ENCODE data around the gene ZBTB2.
"Not testable (repeated sequence)": the region's sequence is repeated elsewhere in the genome, so short reads cannot be mapped to it uniquely, and the experiment has no call there.

ZBTB2 gene

DNA sequence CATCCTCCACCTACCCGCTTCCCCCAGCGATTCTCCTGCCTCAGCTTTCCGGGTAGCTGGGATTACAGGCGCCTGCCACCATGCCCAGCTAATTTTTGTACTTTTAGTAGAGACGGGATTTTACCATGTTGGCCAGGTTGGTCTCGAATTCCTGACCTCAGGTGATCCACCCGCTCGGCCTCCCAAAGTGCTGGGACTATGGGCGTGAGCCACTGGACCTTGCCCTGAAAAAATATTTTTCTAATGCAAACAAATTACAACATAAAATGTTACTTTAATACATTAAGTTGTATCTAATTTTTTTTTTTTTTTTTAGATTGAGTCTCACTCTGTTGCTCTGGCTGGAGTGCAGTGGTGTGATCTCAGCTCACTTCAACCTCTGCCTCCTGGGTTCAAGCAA lies 8.7 kb downstream of the ZBTB2 start:
- not testable (repeated sequence) for H3K9me3 ChIP-seq (ENCODE audit: control insufficient read depth, low read length); H3K9ac ChIP-seq (ENCODE audit: low read length); H3K36me3 ChIP-seq (ENCODE audit: control insufficient read depth, insufficient read depth, low read length, severe bottlenecking); H3K27me3 ChIP-seq (replicated peaks; ENCODE audit: control insufficient read depth, insufficient read depth, low read length); DNase-seq (ENCODE audit: low read depth); H3K4me3 ChIP-seq (ENCODE audit: low read length)
- peaks cover 18% of the 10 kb centered on the region for H3K4me1 ChIP-seq (ENCODE audit: control insufficient read depth, insufficient read depth, low read length)

DNA sequence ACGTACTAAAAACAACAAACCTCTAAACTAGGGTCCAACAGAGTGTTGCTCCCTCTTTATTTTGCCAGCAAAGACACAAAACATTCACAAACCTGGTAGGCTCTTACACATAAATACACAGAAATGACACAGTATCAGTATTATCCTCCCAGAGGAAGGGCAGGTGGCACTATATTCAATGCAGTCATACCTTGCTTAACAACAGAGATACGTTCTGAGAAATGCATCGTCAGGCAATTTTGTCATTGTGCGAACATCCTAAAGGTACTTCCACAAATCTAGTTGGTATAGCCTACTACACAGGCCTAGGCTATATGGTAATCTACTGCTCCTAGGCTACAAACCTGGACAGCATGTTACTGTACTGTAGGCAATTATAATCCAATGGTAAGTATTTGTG lies 9.6 kb downstream of the ZBTB2 start:
- no peak for DNase-seq (ENCODE audit: low read depth)

DNA sequence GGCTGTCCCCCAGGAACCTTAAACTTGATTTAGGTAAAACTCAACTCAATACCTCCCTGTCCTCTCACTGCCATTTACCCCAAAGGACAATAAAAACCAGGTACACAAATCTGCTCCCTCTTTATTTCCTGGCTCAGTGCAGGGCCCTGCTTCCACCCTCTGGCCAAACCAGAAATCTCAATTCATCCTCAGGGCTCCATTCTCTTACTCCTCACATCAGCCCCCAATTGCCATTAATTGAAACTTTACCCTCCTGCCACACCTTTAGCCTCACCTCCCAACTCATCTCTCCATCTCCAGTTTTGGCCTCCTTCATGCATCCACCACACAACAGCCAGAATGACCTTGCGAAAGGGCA lies 10.5 kb downstream of the ZBTB2 start:
- peaks cover 12% of the 10 kb centered on the region for H3K4me1 ChIP-seq (ENCODE audit: control insufficient read depth, insufficient read depth, low read length)
- H3K36me3 ChIP-seq (ENCODE audit: control insufficient read depth, insufficient read depth, low read length, severe bottlenecking) = no peaks in the 10 kb centered on the region
- no peaks in the 10 kb centered on the region for H3K9me3 ChIP-seq (ENCODE audit: control insufficient read depth, low read length)
- H3K9ac ChIP-seq (ENCODE audit: low read length) = peak overlapping the region; percentile 54
- peak overlapping the region; percentile 62 for H3K4me3 ChIP-seq (ENCODE audit: low read length)
- no peaks in the 10 kb centered on the region for H3K27me3 ChIP-seq (replicated peaks; ENCODE audit: control insufficient read depth, insufficient read depth, low read length)
- DNase-seq (ENCODE audit: low read depth) = no peak

More for the DNA sequence above, 9.6 kb downstream of the ZBTB2 start:
- Histone ChIP-seq H3K27me3 (replicated peaks; ENCODE audit: control insufficient read depth, insufficient read depth, low read length) (no peaks in the 10 kb centered on the region), H3K4me1 (ENCODE audit: control insufficient read depth, insufficient read depth, low read length) (peaks cover 12% of the 10 kb centered on the region), H3K9ac (ENCODE audit: low read length) (no peak overlapping the region), H3K4me3 (ENCODE audit: low read length) (no peak overlapping the region), H3K9me3 (ENCODE audit: control insufficient read depth, low read length) (no peaks in the 10 kb centered on the region), H3K36me3 (ENCODE audit: control insufficient read depth, insufficient read depth, low read length, severe bottlenecking) (no peaks in the 10 kb centered on the region)

DNA sequence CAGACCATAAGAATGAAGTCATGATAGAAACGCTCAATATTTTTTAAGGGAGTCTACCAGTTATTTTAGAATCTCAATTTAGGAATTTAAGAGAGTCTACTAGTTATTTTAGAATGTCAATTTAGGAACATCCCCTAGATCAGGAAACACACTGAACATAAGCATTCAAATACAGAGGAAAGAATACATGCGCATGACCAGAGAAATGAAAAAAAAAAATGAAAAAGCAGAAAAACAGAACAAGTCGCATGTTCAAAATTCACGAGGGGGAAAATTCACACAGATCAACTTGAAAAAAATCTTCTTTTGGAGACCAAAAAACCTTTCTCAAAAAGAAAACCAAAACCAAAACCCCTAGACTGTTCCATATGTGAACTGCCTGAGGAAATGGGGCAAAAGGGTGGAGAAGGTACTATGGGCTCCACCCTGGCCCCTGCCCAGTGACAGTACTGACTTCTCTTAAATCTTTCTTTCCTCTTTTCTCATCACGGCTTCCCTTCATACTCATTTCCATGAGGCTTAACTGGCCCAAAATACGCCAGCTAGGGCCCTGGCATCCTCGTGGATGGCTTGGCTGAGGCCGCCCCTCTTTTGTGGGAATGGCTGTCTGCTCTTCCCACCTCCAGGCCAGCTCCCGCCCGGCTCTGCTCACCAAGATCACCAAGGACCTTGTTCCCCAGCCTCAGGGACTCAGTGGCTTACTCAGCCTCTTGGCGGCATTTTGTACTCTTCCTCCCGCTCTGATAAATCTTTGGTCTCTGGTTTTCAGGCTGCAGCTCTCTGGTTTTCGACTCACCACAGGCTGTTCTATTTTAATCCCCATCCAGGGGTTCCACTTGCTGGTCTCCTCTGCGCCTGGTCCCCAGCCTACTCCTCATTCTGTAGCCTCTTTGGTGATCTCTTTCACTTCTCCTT lies 11.2 kb downstream of the ZBTB2 start:
- Histone ChIP-seq H3K27me3 (replicated peaks; ENCODE audit: control insufficient read depth, insufficient read depth, low read length) (no peaks in the 10 kb centered on the region), H3K4me3 (ENCODE audit: low read length) (peak overlapping the region; percentile 62), H3K9me3 (ENCODE audit: control insufficient read depth, low read length) (no peaks in the 10 kb centered on the region), H3K4me1 (ENCODE audit: control insufficient read depth, insufficient read depth, low read length) (peaks cover 12% of the 10 kb centered on the region), H3K9ac (ENCODE audit: low read length) (peak overlapping the region; percentile 54), H3K36me3 (ENCODE audit: control insufficient read depth, insufficient read depth, low read length, severe bottlenecking) (no peaks in the 10 kb centered on the region)
- no peak for DNase-seq (ENCODE audit: low read depth)

DNA sequence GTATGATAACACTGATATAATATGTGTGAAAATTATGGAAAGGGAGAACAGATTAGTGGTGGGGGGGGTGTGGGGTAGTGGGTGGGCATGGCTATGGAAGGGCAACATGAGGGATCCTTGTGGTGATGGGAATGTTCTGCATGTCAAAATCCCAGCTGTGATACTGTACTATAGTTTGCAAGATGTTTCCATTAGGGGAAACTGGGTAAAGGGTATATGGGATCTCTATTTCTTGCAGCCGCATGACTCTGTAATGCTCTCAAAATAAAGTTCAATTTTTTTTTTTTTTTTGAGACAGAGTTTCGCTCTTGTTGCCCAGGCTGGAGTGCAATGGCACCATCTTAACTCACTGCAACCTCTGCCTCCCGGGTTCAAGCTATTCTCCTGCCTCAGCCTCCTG lies 14.3 kb downstream of the ZBTB2 start:
- H3K4me3 ChIP-seq (ENCODE audit: low read length) = no peak overlapping the region
- no peak overlapping the region for H3K9ac ChIP-seq (ENCODE audit: low read length)
- H3K36me3 ChIP-seq (ENCODE audit: control insufficient read depth, insufficient read depth, low read length, severe bottlenecking) = no peaks in the 10 kb centered on the region
- no peak for DNase-seq (ENCODE audit: low read depth)
- no peaks in the 10 kb centered on the region for H3K27me3 ChIP-seq (replicated peaks; ENCODE audit: control insufficient read depth, insufficient read depth, low read length)
- H3K4me1 ChIP-seq (ENCODE audit: control insufficient read depth, insufficient read depth, low read length) = peaks cover 19% of the 10 kb centered on the region
- H3K9me3 ChIP-seq (ENCODE audit: control insufficient read depth, low read length) = no peaks in the 10 kb centered on the region

DNA sequence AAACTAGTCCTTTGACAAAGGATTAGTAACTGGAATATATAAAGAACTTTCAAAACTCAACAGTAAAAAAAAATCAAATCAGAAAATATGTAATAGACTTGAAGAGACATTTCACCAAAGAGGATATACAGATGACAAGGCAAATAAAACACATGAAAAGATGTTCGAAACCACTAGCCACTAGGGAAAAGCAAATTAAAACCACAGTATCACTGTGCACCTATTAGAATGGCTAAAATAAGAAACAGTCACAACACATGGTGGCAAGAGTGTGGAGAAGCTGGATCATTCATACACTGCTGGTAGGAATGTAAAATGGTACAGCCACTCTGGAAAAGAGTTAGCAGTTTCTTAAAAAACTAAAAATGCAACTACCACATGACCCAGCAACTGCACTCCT lies 14.9 kb downstream of the ZBTB2 start:
- Histone ChIP-seq H3K9me3 (ENCODE audit: control insufficient read depth, low read length) (no peaks in the 10 kb centered on the region), H3K4me1 (ENCODE audit: control insufficient read depth, insufficient read depth, low read length) (peaks cover 19% of the 10 kb centered on the region), H3K27me3 (replicated peaks; ENCODE audit: control insufficient read depth, insufficient read depth, low read length) (no peaks in the 10 kb centered on the region), H3K9ac (ENCODE audit: low read length) (no peak overlapping the region), H3K36me3 (ENCODE audit: control insufficient read depth, insufficient read depth, low read length, severe bottlenecking) (peaks cover 6% of the 10 kb centered on the region), H3K4me3 (ENCODE audit: low read length) (no peak overlapping the region)
- no peak for DNase-seq (ENCODE audit: low read depth)

DNA sequence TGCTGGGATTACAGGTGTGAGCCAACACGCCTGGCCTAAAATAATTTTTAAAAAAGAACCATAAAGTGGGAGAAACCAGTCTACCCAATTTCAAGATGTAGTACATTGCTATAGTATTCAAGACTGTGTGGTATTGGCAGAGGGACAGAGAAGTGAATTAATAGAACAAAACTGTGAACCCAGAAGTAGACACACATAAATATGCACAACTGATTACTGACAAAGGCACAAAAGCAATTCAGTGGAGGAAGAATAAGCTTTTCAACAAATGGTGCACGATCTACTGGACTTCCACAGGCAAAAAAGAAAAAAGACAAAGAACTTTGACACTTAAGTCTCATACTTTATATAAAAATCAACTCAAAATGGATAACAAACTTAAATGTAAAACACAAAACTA lies 15.5 kb downstream of the ZBTB2 start:
- H3K9me3 ChIP-seq (ENCODE audit: control insufficient read depth, low read length) = no peaks in the 10 kb centered on the region
- no peak for DNase-seq (ENCODE audit: low read depth)
- H3K9ac ChIP-seq (ENCODE audit: low read length) = no peak overlapping the region
- peaks cover 12% of the 10 kb centered on the region for H3K36me3 ChIP-seq (ENCODE audit: control insufficient read depth, insufficient read depth, low read length, severe bottlenecking)
- H3K4me3 ChIP-seq (ENCODE audit: low read length) = no peak overlapping the region
- H3K27me3 ChIP-seq (replicated peaks; ENCODE audit: control insufficient read depth, insufficient read depth, low read length) = no peaks in the 10 kb centered on the region
- H3K4me1 ChIP-seq (ENCODE audit: control insufficient read depth, insufficient read depth, low read length) = peaks cover 19% of the 10 kb centered on the region

DNA sequence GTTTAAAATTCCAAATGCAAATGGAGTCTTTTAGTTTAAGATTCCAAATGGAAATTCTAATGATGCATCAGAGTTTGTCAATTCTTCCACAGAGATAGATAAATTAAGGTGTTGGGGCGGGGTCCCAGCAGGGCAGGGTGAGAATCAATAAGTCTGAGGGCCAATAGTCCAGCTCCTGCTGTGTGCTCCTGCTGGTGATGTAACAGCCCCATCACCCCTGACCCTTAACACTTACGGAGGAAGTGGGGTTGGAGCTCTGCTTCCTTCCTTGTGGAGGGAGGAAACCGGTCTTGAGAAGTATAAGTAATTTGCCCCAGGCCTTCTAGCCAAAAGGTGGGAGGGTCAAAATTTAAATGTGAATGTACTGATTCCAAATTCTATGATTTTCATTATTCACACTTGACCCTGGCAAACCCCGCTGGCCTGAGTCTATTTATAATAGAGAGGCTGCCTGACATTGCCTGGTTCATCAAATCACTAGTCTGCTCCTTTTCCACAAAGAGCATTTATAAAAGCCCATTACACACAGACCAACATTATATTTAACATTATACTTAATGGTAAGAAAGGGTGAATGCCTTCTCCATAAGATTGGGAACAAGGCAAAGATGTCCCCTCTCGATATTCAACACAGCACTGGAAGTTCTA lies 17.2 kb downstream of the ZBTB2 start:
- Histone ChIP-seq H3K9ac (ENCODE audit: low read length) (peak overlapping the region; percentile 56), H3K4me3 (ENCODE audit: low read length) (no peak overlapping the region), H3K4me1 (ENCODE audit: control insufficient read depth, insufficient read depth, low read length) (peaks cover 7% of the 10 kb centered on the region), H3K36me3 (ENCODE audit: control insufficient read depth, insufficient read depth, low read length, severe bottlenecking) (peaks cover 18% of the 10 kb centered on the region), H3K27me3 (replicated peaks; ENCODE audit: control insufficient read depth, insufficient read depth, low read length) (no peaks in the 10 kb centered on the region), H3K9me3 (ENCODE audit: control insufficient read depth, low read length) (no peaks in the 10 kb centered on the region)
- DNase-seq (ENCODE audit: low read depth) = no peak

DNA sequence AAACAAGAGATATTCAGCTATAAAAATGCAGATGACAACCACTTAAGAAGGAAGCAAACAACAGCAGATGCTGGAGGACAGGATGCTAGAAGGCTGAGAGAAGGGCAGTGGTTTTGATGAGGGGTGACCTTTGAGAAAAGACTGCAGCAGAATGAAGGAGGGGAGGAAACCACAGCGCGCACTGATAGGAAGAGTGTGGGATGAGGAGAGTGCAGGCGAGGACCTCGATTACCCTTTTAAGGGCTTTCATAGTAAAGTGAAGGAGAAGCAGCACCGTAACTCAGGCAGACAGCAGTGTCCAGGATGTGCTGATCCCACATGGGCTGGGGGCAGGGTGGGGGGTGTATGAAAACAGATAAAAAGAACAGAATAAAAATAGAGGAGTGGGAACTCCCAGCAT lies 19.2 kb downstream of the ZBTB2 start:
- H3K9ac ChIP-seq (ENCODE audit: low read length) = no peak overlapping the region
- no peaks in the 10 kb centered on the region for H3K27me3 ChIP-seq (replicated peaks; ENCODE audit: control insufficient read depth, insufficient read depth, low read length)
- no peaks in the 10 kb centered on the region for H3K9me3 ChIP-seq (ENCODE audit: control insufficient read depth, low read length)
- no peak for DNase-seq (ENCODE audit: low read depth)
- peaks cover 7% of the 10 kb centered on the region for H3K4me1 ChIP-seq (ENCODE audit: control insufficient read depth, insufficient read depth, low read length)
- H3K4me3 ChIP-seq (ENCODE audit: low read length) = no peak overlapping the region
- H3K36me3 ChIP-seq (ENCODE audit: control insufficient read depth, insufficient read depth, low read length, severe bottlenecking) = peaks cover 18% of the 10 kb centered on the region

DNA sequence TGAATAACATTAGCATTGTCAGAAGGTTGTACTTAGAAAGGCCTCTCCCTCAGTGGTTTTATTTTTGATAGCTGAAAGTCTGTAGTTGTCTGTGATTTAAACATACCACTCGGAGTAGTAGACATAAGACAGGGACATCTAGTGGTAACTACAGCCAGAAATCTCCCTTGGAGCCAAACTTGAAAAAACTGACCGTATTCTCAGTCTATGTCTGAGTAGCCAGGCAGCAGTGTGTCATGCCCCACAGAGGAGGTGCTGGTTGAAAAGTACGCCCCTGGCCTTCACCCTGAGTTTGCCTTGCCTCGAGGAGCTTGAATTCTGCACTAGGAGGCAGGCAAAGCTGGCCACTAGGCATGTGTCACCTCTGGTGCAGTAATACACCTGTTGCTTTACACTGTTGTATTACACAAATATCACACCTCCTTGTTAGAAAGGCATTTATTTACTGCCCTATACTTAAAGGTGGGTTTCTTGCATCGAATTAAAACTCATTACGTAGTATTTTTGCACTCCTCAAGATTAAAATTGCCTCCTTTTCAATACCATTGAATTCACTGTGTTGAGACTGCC lies 20.8 kb downstream of the ZBTB2 start:
- H3K9me3 ChIP-seq (ENCODE audit: control insufficient read depth, low read length) = no peaks in the 10 kb centered on the region
- H3K9ac ChIP-seq (ENCODE audit: low read length) = no peak overlapping the region
- DNase-seq (ENCODE audit: low read depth) = peak; percentile 50
- H3K27me3 ChIP-seq (replicated peaks; ENCODE audit: control insufficient read depth, insufficient read depth, low read length) = no peaks in the 10 kb centered on the region
- H3K36me3 ChIP-seq (ENCODE audit: control insufficient read depth, insufficient read depth, low read length, severe bottlenecking) = peaks cover 30% of the 10 kb centered on the region
- H3K4me3 ChIP-seq (ENCODE audit: low read length) = no peak overlapping the region
- H3K4me1 ChIP-seq (ENCODE audit: control insufficient read depth, insufficient read depth, low read length) = peaks cover 7% of the 10 kb centered on the region

DNA sequence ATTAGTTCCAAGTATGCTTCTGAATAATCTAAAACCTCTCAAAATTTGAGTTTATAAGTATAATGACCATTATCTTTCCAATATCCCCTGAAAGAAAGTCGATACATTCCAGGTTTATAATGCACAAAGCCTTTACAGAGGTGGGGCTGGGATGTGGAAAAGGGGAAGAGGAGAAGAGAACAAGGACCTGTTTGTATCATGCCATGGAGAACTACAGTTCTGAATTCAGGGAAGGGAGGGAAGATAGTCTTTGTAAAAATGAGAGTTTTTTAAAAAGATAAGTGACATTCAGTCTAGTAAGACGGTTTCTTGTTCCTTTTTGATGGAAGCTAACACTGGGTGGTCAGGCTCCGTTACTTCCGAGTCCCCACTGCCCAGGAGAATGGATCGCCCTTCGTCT lies 26.1 kb downstream of the ZBTB2 start:
- no peak for DNase-seq (ENCODE audit: low read depth)
- Histone ChIP-seq H3K4me3 (ENCODE audit: low read length) (no peak overlapping the region), H3K36me3 (ENCODE audit: control insufficient read depth, insufficient read depth, low read length, severe bottlenecking) (peaks cover 30% of the 10 kb centered on the region), H3K9me3 (ENCODE audit: control insufficient read depth, low read length) (no peaks in the 10 kb centered on the region), H3K9ac (ENCODE audit: low read length) (no peak overlapping the region), H3K4me1 (ENCODE audit: control insufficient read depth, insufficient read depth, low read length) (peaks cover 3% of the 10 kb centered on the region), H3K27me3 (replicated peaks; ENCODE audit: control insufficient read depth, insufficient read depth, low read length) (no peaks in the 10 kb centered on the region)
